ENCODE results near the gene DLX4.

The DLX4 gene

GRCh38 chr17:49998836-49999511 is 30.0 kb downstream of the DLX4 start:
- Histone ChIP-seq H3K36me3 (replicated peaks) (no peaks in the 10 kb centered on the region), H3K4me3 (no peak overlapping the region), H3K27me3 (ENCODE audit: low read depth) (peaks cover 25% of the 10 kb centered on the region), H3K9me3 (no peaks in the 10 kb centered on the region), H3K4me1 (peaks cover 10% of the 10 kb centered on the region)
- DNase-seq (ENCODE audit: low spot score in 2 of 2): no peak
- in situ Hi-C loops (cut with MboI; ENCODE audit: low sequenced_read_pairs): loop anchor here (5.0 to 10.0 kb wide), 2 partner anchors 137 to 294 kb away; partner anchors contain the start of gene SLC35B1

DNA sequence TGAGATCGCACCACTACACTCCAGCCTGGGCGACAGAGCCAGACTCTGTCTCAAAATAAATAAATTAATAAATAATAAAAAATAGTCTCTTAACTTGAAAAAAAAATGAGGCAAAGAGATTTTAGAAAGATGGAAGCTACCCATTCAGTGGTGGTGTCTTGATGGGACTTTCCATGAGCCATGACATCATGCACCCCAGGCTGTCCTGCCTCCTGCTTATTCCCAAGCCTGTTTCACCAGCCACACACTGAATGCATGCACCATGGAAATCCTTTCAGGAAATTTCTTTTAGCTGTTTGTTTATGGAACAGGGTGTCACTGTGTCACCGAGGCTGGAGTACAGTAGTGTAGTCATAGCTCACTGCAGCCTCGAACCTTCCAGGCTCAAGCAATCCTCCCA is 34.9 kb downstream of the DLX4 start:
- no peak for DNase-seq (ENCODE audit: low spot score in 2 of 2)
- Histone ChIP-seq H3K27me3 (ENCODE audit: low read depth) (peaks cover 25% of the 10 kb centered on the region), H3K4me3 (no peak overlapping the region), H3K4me1 (no peaks in the 10 kb centered on the region), H3K36me3 (replicated peaks) (no peaks in the 10 kb centered on the region), H3K9me3 (peaks cover 3% of the 10 kb centered on the region; the same call in 1 of the 2 replicates)
- in situ Hi-C loops (cut with MboI; ENCODE audit: low sequenced_read_pairs): loop anchor here (10.0 kb wide), 1 partner anchor 429 kb away; the partner anchor contains the start of gene NXPH3

DNA sequence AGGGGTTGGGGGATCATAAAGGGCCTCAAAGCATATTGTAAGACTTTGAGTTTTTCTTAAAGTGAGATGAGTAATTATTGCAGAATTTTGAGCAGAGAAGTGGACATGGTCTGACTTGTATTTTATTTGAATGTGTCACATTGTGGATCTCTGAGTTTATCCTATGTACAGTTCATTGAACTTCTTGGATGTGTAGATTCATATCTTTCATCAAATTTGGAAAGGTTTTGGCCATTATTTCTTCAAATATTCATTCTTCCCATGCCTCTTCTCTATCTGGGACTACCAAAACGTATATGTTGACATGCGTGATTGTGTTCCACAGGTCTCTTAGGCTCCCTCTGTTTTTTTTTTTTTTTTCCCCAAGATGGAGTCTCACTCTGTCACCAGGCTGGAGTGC is 40.3 kb downstream of the DLX4 start:
- Histone ChIP-seq H3K9me3 (peaks cover 5% of the 10 kb centered on the region; the same call in 1 of the 2 replicates), H3K4me1 (no peaks in the 10 kb centered on the region), H3K27me3 (ENCODE audit: low read depth) (no peaks in the 10 kb centered on the region), H3K36me3 (replicated peaks) (no peaks in the 10 kb centered on the region), H3K4me3 (no peak overlapping the region)
- no peak for DNase-seq (ENCODE audit: low spot score in 2 of 2)
- in situ Hi-C loops (cut with MboI; ENCODE audit: low sequenced_read_pairs): loop anchor here (10.0 kb wide), 1 partner anchor 434 kb away; the partner anchor contains the start of gene NXPH3

DNA sequence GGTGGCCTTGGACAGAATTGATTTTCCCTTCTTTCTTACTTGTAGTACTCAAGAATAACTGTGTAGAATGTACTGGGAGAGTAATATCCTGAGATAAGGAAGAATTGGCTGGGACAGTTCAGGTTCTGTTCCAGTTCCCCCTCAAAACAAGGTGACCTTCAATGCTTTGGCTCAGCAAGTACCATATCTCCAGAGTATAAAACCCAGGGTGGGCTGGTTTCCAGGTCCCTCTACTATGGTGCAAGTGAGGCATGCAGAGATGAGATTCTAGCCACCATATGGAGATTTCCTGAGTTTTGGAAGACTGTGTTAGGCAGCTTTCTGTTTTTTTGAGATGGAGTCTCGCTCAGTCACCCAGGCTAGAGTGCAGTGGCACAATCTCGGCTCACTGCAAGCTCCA is 44.1 kb downstream of the DLX4 start:
- DNase-seq (ENCODE audit: low spot score in 2 of 2): no peak
- Histone ChIP-seq H3K9me3 (peaks cover 12% of the 10 kb centered on the region), H3K4me3 (no peak overlapping the region), H3K36me3 (replicated peaks) (no peaks in the 10 kb centered on the region), H3K27me3 (ENCODE audit: low read depth) (no peaks in the 10 kb centered on the region; the same call in 1 of the 2 replicates), H3K4me1 (no peaks in the 10 kb centered on the region)
- in situ Hi-C loops (cut with MboI; ENCODE audit: low sequenced_read_pairs): no loop called here

GRCh38 chr17:50014471-50015088 is 45.6 kb downstream of the DLX4 start:
- in situ Hi-C loops (cut with MboI; ENCODE audit: low sequenced_read_pairs): no loop called here
- DNase-seq (ENCODE audit: low spot score in 2 of 2): no peak
- Histone ChIP-seq H3K9me3 (peaks cover 7% of the 10 kb centered on the region; the same call in 1 of the 2 replicates), H3K36me3 (replicated peaks) (no peaks in the 10 kb centered on the region), H3K4me1 (no peaks in the 10 kb centered on the region), H3K4me3 (no peak overlapping the region), H3K27me3 (ENCODE audit: low read depth) (no peaks in the 10 kb centered on the region; the same call in 1 of the 2 replicates)

- Histone ChIP-seq H3K9me3 (peaks cover 7% of the 10 kb centered on the region; the same call in 1 of the 2 replicates), H3K27me3 (ENCODE audit: low read depth) (no peaks in the 10 kb centered on the region; the same call in 1 of the 2 replicates), H3K4me1 (no peaks in the 10 kb centered on the region), H3K4me3 (no peak overlapping the region), H3K36me3 (replicated peaks) (no peaks in the 10 kb centered on the region)
- in situ Hi-C loops (cut with MboI; ENCODE audit: low sequenced_read_pairs): no loop called here
- no peak for DNase-seq (ENCODE audit: low spot score in 2 of 2)
Measured at GRCh38 chr17:50015146-50015545, 46.2 kb downstream of the DLX4 start.

- no peaks in the 10 kb centered on the region for H3K4me1 ChIP-seq
- H3K4me3 ChIP-seq: no peak overlapping the region
- H3K27me3 ChIP-seq (ENCODE audit: low read depth): no peaks in the 10 kb centered on the region; the same call in 1 of the 2 replicates
- in situ Hi-C loops (cut with MboI; ENCODE audit: low sequenced_read_pairs): no loop called here
- H3K9me3 ChIP-seq: peaks cover 7% of the 10 kb centered on the region; the same call in 1 of the 2 replicates
- no peaks in the 10 kb centered on the region for H3K36me3 ChIP-seq (replicated peaks)
- DNase-seq (ENCODE audit: low spot score in 2 of 2): no peak
Measured at GRCh38 chr17:50018909-50019308, 49.9 kb downstream of the DLX4 start.

- Histone ChIP-seq H3K4me1 (no peaks in the 10 kb centered on the region), H3K4me3 (no peak overlapping the region), H3K36me3 (replicated peaks) (no peaks in the 10 kb centered on the region), H3K9me3 (no peaks in the 10 kb centered on the region), H3K27me3 (ENCODE audit: low read depth) (no peaks in the 10 kb centered on the region; the same call in 1 of the 2 replicates)
- no peak for DNase-seq (ENCODE audit: low spot score in 2 of 2)
- in situ Hi-C loops (cut with MboI; ENCODE audit: low sequenced_read_pairs): no loop called here
Measured at GRCh38 chr17:50020841-50021599, 52.0 kb downstream of the DLX4 start.

- H3K9me3 ChIP-seq: no peaks in the 10 kb centered on the region
- no peaks in the 10 kb centered on the region; the same call in 1 of the 2 replicates for H3K27me3 ChIP-seq (ENCODE audit: low read depth)
- DNase-seq (ENCODE audit: low spot score in 2 of 2): no peak
- H3K36me3 ChIP-seq (replicated peaks): no peaks in the 10 kb centered on the region
- no peaks in the 10 kb centered on the region for H3K4me1 ChIP-seq
- no peak overlapping the region for H3K4me3 ChIP-seq
- in situ Hi-C loops (cut with MboI; ENCODE audit: low sequenced_read_pairs): no loop called here
Measured at GRCh38 chr17:50021681-50022370, 52.8 kb downstream of the DLX4 start.

DNA sequence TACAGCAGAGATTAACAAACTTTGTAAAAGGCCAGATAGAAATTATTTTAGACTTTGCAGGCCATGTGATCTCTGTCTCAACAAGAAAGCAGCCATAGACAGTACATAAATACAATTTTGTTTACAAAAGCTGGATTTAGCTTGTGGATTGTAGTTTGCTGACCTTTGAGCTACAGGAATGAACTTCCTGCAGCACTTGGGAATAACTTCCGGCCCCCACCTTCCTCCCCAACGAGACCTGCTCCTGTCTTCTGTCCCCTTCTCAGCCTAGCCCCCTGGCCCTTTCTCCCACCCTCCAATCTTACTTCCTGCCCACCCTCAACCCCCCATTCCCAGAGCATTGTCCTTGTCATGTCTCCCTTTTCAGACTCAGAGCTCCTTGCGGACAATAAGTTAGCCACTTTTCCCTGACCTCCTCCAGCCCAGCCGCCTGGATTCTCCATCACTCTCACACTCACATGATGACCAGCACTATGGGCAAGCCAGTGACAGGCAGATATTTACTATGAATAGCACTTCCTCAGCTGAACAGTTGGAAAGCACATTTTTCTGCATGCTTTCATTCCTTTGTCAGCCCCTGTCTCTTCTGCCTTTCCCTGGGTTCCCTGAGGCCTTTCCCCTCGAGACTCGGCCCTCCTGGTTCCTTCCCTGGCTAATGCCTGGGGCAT is 53.6 kb downstream of the DLX4 start:
- Histone ChIP-seq H3K4me3 (no peak overlapping the region), H3K9me3 (no peaks in the 10 kb centered on the region), H3K27me3 (ENCODE audit: low read depth) (no peaks in the 10 kb centered on the region; the same call in 1 of the 2 replicates), H3K36me3 (replicated peaks) (no peaks in the 10 kb centered on the region), H3K4me1 (no peaks in the 10 kb centered on the region)
- in situ Hi-C loops (cut with MboI; ENCODE audit: low sequenced_read_pairs): no loop called here
- DNase-seq (ENCODE audit: low spot score in 2 of 2): no peak

GRCh38 chr17:50023520-50023919 is 54.5 kb downstream of the DLX4 start:
- Histone ChIP-seq H3K36me3 (replicated peaks) (no peaks in the 10 kb centered on the region), H3K27me3 (ENCODE audit: low read depth) (no peaks in the 10 kb centered on the region), H3K4me1 (no peaks in the 10 kb centered on the region), H3K4me3 (no peak overlapping the region), H3K9me3 (no peaks in the 10 kb centered on the region)
- no peak for DNase-seq (ENCODE audit: low spot score in 2 of 2)
- in situ Hi-C loops (cut with MboI; ENCODE audit: low sequenced_read_pairs): no loop called here

Measured in HAP-1 (cell line).